HepG2 (cell line): ENCODE data around the gene PPP2R5B. TPM values are rescaled to one million over a fixed set of nuclear protein-coding genes. Genes with fewer than 3 reads are reported as not detected.
A peak's percentile ranks its signal among the peaks of the same experiment; 100 is the strongest.

Source experiments
- BCLAF1 ChIP-seq: fragments of 450-650 bp; IDR thresholded peaks from 2 replicates; pipeline ENCODE4 v1.6.1; 2017; ENCODE audit warnings: mild to moderate bottlenecking
- CAMTA2 ChIP-seq: sonication (generic); formaldehyde crosslinking; IDR thresholded peaks from 2 replicates; pipeline ENCODE4 v1.4.0; 2020; ENCODE audit warnings: mild to moderate bottlenecking, missing genetic modification reagents, borderline replicate concordance
- CBX2 ChIP-seq, 2 experiments: fragments of 200-600 bp in 1 of 2; sonication (generic); formaldehyde crosslinking in 1 of 2; IDR thresholded peaks; 2 replicates each; pipeline versions ENCODE4 v1.7.0 to v1.8.1; 2018 to 2022; ENCODE audit warnings: low read depth in 2 of 2, low read length in 1 of 2, mild to moderate bottlenecking in 1 of 2, missing genetic modification reagents in 1 of 2
- DMAP1 ChIP-seq: IDR thresholded peaks from 2 replicates; pipeline ENCODE4 v1.6.1; 2016
- EP300 ChIP-seq, 3 experiments: sonication (generic) in 1 of 3; formaldehyde crosslinking in 1 of 3; IDR thresholded peaks; 2 replicates each; pipeline versions ENCODE4 v1.5.1 to v1.6.1; 2011 to 2020; ENCODE audit warnings: low read depth in 2 of 3, low read length in 2 of 3, borderline replicate concordance in 1 of 3, improper control_type of control experiment in 1 of 3, mild to moderate bottlenecking in 1 of 3, missing genetic modification reagents in 1 of 3, moderate library complexity in 1 of 3
- FOSL2 ChIP-seq: sonication (generic); formaldehyde crosslinking; IDR thresholded peaks from 2 replicates; pipeline ENCODE4 v1.4.0; 2020; ENCODE audit warnings: missing genetic modification reagents
- GABPB1 ChIP-seq: IDR thresholded peaks from 2 replicates; pipeline ENCODE4 v1.6.1; 2016; ENCODE audit warnings: mild to moderate bottlenecking, missing genetic modification reagents, moderate library complexity, missing compliant biosample characterization
- HMGA1 ChIP-seq: sonication (generic); formaldehyde crosslinking; conservative IDR thresholded peaks from 2 replicates; pipeline ENCODE4 v1.4.0; 2020; ENCODE audit warnings: missing genetic modification reagents
- HOXA3 ChIP-seq: sonication (generic); formaldehyde crosslinking; IDR thresholded peaks from 2 replicates; pipeline ENCODE4 v1.5.0; 2020; ENCODE audit warnings: missing genetic modification reagents
- MXI1 ChIP-seq: IDR thresholded peaks from 3 replicates; pipeline ENCODE4 v1.6.1; 2012; ENCODE audit warnings: low read depth, low read length, inconsistent platforms, borderline replicate concordance
- PHF20 ChIP-seq: sonication (generic); formaldehyde crosslinking; IDR thresholded peaks from 2 replicates; pipeline ENCODE4 v1.5.0; 2020; ENCODE audit warnings: mild to moderate bottlenecking, missing genetic modification reagents
- SALL1 ChIP-seq: sonication (generic); formaldehyde crosslinking; IDR thresholded peaks from 2 replicates; pipeline ENCODE4 v1.8.0; 2022; ENCODE audit warnings: mild to moderate bottlenecking, missing genetic modification reagents
- SOX13 ChIP-seq, 3 experiments: fragments of 450-650 bp in 1 of 3; sonication (generic) in 1 of 3; formaldehyde crosslinking in 1 of 3; IDR thresholded peaks in 2 of 3; conservative IDR thresholded peaks in 1 of 3; 2 replicates each; pipeline versions ENCODE4 v1.5.0 to v1.6.1; 2016 to 2020; ENCODE audit warnings: antibody characterized with exemption in 1 of 3, mild to moderate bottlenecking in 1 of 3, missing compliant biosample characterization in 1 of 3, missing genetic modification reagents in 1 of 3, moderate library complexity in 1 of 3
- SP5 ChIP-seq: IDR thresholded peaks from 2 replicates; pipeline ENCODE4 v1.6.1; 2016; ENCODE audit warnings: low read depth, borderline replicate concordance
- TMF1 ChIP-seq: sonication (generic); formaldehyde crosslinking; IDR thresholded peaks from 2 replicates; pipeline ENCODE4 v1.8.1; 2022; ENCODE audit warnings: low read depth, missing genetic modification reagents
- ZBTB2 ChIP-seq: sonication (generic); formaldehyde crosslinking; IDR thresholded peaks from 2 replicates; pipeline ENCODE4 v1.8.0; 2022; ENCODE audit warnings: low read depth, missing genetic modification reagents
- ZFP82 ChIP-seq: sonication (generic); formaldehyde crosslinking; IDR thresholded peaks from 2 replicates; pipeline ENCODE4 v1.5.1; 2020; ENCODE audit warnings: mild to moderate bottlenecking, missing genetic modification reagents, borderline replicate concordance
- polyA plus RNA-seq, 8 experiments: library from polyadenylated mRNA; depleted of rRNA in 3 of 8; stranded (reverse) in 7 of 8; unstranded in 1 of 8; fragments of >200 nt; fragmentation: Illumina TruSeq in 4 of 8; extraction: Trizol in 4 of 8; gene quantifications; 2 replicates each; pipeline versions ENCODE4 v1.2.1 to v1.2.3, GENCODE V29; 2011 to 2016; ENCODE audit warnings: low read depth in 4 of 8, missing spikeins in 1 of 8, mixed read lengths in 1 of 8; ENCODE audit not compliant: insufficient read depth in 1 of 8
- total RNA-seq, 5 experiments: library from RNA; depleted of rRNA; stranded (reverse); fragments of >200 nt; fragmentation: Illumina TruSeq; extraction: Trizol; gene quantifications; 2 replicates each; pipeline ENCODE4 v1.2.3, GENCODE V29; 2016; ENCODE audit warnings: low read depth in 1 of 5
- TF ChIP-seq, protein P1 (sequence below), 2 experiments: fragments of 450-650 bp in 1 of 2; sonication (generic) in 1 of 2; formaldehyde crosslinking; IDR thresholded peaks; 2 replicates each; pipeline versions ENCODE4 v1.5.0 to v1.8.0; 2020 to 2022; ENCODE audit warnings: mild to moderate bottlenecking in 1 of 2, missing genetic modification reagents in 1 of 2
- TF ChIP-seq, protein P2 (sequence below): sonication (generic); formaldehyde crosslinking; IDR thresholded peaks from 2 replicates; pipeline ENCODE4 v1.4.0; 2020; ENCODE audit warnings: missing genetic modification reagents, borderline replicate concordance

PPP2R5B gene
- total and polyA plus RNA-seq, 2 of the 13 experiments (the other 11 are each of a cell fraction or from before 2014, with no cell fraction given) = 2.3 to 8.3 TPM

GRCh38 chr11:64916040-64916774 is 8.3 kb upstream of the PPP2R5B start (continued):
- TF ChIP-seq SOX13 (IDR thresholded peaks at IDR 0.05) = no peak
- TF ChIP-seq SOX13 (CRISPR knock-in tag; conservative IDR thresholded peaks at IDR 0.05 in 1 of 2, IDR thresholded peaks at IDR 0.05 in 1 of 2) = peak in 1 of 2 experiments; percentile 13; a peak in 1 of 4 replicates
- TF ChIP-seq SP5 (CRISPR knock-in tag) = 0 out of 2 replicates have a peak, but pooled peaks have one; percentile 8
- TF ChIP-seq, protein P1, sequence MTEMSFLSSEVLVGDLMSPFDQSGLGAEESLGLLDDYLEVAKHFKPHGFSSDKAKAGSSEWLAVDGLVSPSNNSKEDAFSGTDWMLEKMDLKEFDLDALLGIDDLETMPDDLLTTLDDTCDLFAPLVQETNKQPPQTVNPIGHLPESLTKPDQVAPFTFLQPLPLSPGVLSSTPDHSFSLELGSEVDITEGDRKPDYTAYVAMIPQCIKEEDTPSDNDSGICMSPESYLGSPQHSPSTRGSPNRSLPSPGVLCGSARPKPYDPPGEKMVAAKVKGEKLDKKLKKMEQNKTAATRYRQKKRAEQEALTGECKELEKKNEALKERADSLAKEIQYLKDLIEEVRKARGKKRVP (CRISPR knock-in tag; IDR thresholded peaks at IDR 0.05) = peak in 1 of 2 experiments; percentile 38; a peak in 1 of 4 replicates
- TF ChIP-seq, protein P2, sequence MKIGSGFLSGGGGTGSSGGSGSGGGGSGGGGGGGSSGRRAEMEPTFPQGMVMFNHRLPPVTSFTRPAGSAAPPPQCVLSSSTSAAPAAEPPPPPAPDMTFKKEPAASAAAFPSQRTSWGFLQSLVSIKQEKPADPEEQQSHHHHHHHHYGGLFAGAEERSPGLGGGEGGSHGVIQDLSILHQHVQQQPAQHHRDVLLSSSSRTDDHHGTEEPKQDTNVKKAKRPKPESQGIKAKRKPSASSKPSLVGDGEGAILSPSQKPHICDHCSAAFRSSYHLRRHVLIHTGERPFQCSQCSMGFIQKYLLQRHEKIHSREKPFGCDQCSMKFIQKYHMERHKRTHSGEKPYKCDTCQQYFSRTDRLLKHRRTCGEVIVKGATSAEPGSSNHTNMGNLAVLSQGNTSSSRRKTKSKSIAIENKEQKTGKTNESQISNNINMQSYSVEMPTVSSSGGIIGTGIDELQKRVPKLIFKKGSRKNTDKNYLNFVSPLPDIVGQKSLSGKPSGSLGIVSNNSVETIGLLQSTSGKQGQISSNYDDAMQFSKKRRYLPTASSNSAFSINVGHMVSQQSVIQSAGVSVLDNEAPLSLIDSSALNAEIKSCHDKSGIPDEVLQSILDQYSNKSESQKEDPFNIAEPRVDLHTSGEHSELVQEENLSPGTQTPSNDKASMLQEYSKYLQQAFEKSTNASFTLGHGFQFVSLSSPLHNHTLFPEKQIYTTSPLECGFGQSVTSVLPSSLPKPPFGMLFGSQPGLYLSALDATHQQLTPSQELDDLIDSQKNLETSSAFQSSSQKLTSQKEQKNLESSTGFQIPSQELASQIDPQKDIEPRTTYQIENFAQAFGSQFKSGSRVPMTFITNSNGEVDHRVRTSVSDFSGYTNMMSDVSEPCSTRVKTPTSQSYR (CRISPR knock-in tag) = no peak
- TF ChIP-seq ZFP82 = no peak
- peak; percentile 69; the same call in 1 of the 3 replicates for TF ChIP-seq MXI1
- TF ChIP-seq GABPB1 (CRISPR knock-in tag) = peak; percentile 72; the same call in 1 of the 2 replicates
- no peak for TF ChIP-seq TMF1 (CRISPR knock-in tag)
- TF ChIP-seq PHF20 (CRISPR knock-in tag) = peak; percentile 25
- TF ChIP-seq HOXA3 (CRISPR knock-in tag) = peak; percentile 56; the same call in 1 of the 2 replicates
- peak; percentile 41; the same call in 1 of the 2 replicates for TF ChIP-seq SALL1 (CRISPR knock-in tag)
- peak in 1 of 2 experiments; percentile 17; a peak in 1 of 4 replicates for TF ChIP-seq EP300 (IDR thresholded peaks at IDR 0.05; ENCODE audit: low read depth in 2 of 2, low read length in 2 of 2)
- TF ChIP-seq EP300 (CRISPR knock-in tag; IDR thresholded peaks at IDR 0.05; ENCODE audit: borderline replicate concordance) = no peak
- no peak for TF ChIP-seq CBX2 (IDR thresholded peaks at IDR 0.05; ENCODE audit: low read depth, low read length)
- no peak for TF ChIP-seq CBX2 (CRISPR knock-in tag; IDR thresholded peaks at IDR 0.05; ENCODE audit: low read depth)
- TF ChIP-seq CAMTA2 = no peak
- no peak for TF ChIP-seq BCLAF1
- peak; percentile 56 for TF ChIP-seq FOSL2
- 0 out of 2 replicates have a peak, but pooled peaks have one; percentile 33 for TF ChIP-seq ZBTB2 (CRISPR knock-in tag)
- no peak for TF ChIP-seq HMGA1 (CRISPR knock-in tag)
- 0 out of 2 replicates have a peak, but pooled peaks have one; percentile 33 for TF ChIP-seq DMAP1 (CRISPR knock-in tag)
